AG04450 (cell line): ENCODE measurements around the gene STXBP5. TPM values are rescaled to one million over a fixed set of nuclear protein-coding genes. Genes with fewer than 3 reads are reported as not detected.

Experiments used
- CTCF ChIA-PET: fragments of 300-600, 350-600 bp; formaldehyde crosslinking; extraction: SDS; loops from one replicate; lab custom pipeline; 2022; ENCODE audit warnings: antibody characterized with exemption, inconsistent platforms; lab: Charles Lee
- POLR2A ChIA-PET: fragments of 350-600 bp; formaldehyde crosslinking; extraction: SDS; loops from one replicate; lab custom pipeline; 2021; ENCODE audit warnings: antibody characterized with exemption, inconsistent platforms; lab: Yijun Ruan, JAX
- DNase-seq: peaks from one replicate; pipeline ENCODE4 v3.0.0-alpha.2; 2011; ENCODE audit warnings: low read depth, low spot score
- H3K27ac ChIP-seq: one replicate; pipeline ENCODE4 v1.5.1; 2012; ENCODE audit warnings: low read depth, low read length, control low read depth
- H3K27me3 ChIP-seq: one replicate; pipeline ENCODE4 v1.6.0; 2012; ENCODE audit warnings: low read length; ENCODE audit not compliant: control insufficient read depth, insufficient read depth
- H3K4me3 ChIP-seq: 2 replicates; pipeline ENCODE4 v1.5.1; 2011; ENCODE audit warnings: mild to moderate bottlenecking, low read depth, low read length, control low read depth
- H3K9me3 ChIP-seq: 2 replicates; pipeline ENCODE4 v1.5.1; 2012; ENCODE audit warnings: low read length; ENCODE audit not compliant: control insufficient read depth, insufficient read depth
- polyA plus RNA-seq: library from polyadenylated mRNA; depleted of rRNA; stranded (reverse); fragments of >200 nt; gene quantifications from 2 replicates; pipeline ENCODE4 v1.2.3, GENCODE V29; 2011
- TF ChIP-seq, protein P1 (sequence below): IDR thresholded peaks from 2 replicates; pipeline ENCODE4 v1.5.1; 2011; ENCODE audit warnings: low read depth, low read length, control low read depth, inconsistent platforms

STXBP5 gene
- polyA plus RNA-seq, 1 experiment = 40.0 TPM

DNA sequence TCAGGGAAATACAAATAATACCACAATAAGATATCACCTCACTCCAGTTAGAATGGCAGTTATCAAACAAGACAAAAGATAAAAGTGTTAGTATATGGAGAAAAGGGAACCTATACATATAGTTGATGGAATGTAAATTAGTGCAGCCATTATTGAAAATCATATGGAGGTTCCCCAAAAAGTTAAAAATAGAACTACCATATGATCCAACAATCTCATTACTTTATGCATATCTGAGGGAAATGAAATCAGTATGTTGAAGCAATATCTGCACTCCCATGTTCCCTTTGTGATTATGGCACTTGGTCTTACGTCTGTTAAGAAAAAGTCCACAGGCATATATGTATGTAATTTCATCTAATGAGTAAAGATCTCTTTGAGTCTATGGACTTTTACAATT is 96.9 kb downstream of the STXBP5 start:
- no peak overlapping the region for H3K27ac ChIP-seq
- no peaks in the 10 kb centered on the region for H3K27me3 ChIP-seq
- no peak overlapping the region for H3K4me3 ChIP-seq
- TF ChIP-seq, protein P1, sequence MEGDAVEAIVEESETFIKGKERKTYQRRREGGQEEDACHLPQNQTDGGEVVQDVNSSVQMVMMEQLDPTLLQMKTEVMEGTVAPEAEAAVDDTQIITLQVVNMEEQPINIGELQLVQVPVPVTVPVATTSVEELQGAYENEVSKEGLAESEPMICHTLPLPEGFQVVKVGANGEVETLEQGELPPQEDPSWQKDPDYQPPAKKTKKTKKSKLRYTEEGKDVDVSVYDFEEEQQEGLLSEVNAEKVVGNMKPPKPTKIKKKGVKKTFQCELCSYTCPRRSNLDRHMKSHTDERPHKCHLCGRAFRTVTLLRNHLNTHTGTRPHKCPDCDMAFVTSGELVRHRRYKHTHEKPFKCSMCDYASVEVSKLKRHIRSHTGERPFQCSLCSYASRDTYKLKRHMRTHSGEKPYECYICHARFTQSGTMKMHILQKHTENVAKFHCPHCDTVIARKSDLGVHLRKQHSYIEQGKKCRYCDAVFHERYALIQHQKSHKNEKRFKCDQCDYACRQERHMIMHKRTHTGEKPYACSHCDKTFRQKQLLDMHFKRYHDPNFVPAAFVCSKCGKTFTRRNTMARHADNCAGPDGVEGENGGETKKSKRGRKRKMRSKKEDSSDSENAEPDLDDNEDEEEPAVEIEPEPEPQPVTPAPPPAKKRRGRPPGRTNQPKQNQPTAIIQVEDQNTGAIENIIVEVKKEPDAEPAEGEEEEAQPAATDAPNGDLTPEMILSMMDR = no peak
- no peak for DNase-seq
- CTCF ChIA-PET = no interaction called here
- POLR2A ChIA-PET = no interaction called here
- H3K9me3 ChIP-seq = peaks cover 5% of the 10 kb centered on the region; the same call in 1 of the 2 replicates

DNA sequence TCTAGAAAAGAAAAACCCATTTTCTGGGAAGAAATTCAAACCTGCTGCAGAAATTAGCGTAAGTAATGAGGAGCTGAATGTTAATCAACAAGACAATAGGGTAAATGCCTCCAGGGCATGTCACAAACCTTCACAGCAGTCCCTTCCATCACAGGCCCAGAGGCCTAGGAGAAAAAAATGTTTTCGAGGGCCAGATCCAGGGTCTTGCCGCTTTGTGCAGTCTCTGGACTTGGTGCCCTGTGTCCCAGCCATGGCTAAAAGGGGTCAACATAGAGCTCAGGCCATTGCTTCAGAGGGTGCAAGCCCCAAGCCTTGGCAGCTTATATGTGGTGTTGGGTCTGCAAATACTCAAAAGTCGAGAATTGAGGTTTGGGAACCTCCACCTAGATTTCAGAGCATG is 99.8 kb downstream of the STXBP5 start:
- ChIA-PET POLR2A (no interaction called here), CTCF (no interaction called here)
- no peak for DNase-seq
- no peak overlapping the region for H3K27ac ChIP-seq
- TF ChIP-seq, protein P1 = no peak
- 0 out of 2 replicates have a peak, but pooled peaks cover 4% of the 10 kb centered on the region for H3K9me3 ChIP-seq
- H3K27me3 ChIP-seq = no peaks in the 10 kb centered on the region
- no peak overlapping the region for H3K4me3 ChIP-seq

DNA sequence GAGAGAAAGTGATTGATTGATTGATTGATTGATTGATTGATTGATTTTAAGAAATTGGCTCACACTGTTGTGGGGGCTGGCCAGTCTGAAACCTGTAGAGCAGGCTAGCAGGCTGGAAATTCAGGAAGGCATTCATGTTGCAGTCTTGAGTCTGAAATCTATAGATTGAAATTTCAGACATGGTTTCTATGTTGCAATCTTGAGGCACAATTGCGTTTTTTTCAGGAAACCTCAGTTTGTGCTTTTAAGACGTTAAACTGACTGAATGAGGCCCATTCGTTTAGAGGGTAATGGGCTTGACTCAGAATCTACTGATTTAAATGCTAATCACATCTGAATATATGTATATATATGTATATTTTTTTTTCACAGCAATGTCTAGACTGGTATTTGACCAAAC is 106.3 kb downstream of the STXBP5 start:
- POLR2A ChIA-PET = interaction anchor here (0.6 kb wide), 1 partner anchor 399 kb away, joined by 5 read pairs; no protein-coding TSS in a partner anchor

DNA sequence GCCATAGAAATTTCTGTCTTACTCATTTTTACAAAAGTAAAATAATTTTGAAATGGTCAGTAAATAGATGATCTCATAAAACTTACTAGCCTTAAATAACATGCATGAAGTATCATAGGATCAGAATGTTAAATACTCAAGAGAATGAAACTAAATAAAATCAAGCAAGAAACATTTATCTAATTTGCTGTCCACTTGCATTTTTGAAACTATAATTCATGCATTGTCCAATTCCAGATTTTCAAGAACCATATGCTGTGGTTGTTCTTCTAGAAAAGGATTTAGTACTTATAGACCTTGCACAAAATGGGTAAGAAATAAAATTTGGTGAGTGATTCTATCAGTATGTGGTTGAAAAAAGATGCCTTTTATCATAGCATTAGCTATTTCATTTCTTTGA is 107.0 kb downstream of the STXBP5 start:
- Histone ChIP-seq H3K4me3 (no peak overlapping the region), H3K9me3 (no peaks in the 10 kb centered on the region), H3K27me3 (no peaks in the 10 kb centered on the region), H3K27ac (no peak overlapping the region)
- TF ChIP-seq, protein P1 = no peak
- CTCF ChIA-PET = interaction anchor here (0.6 kb wide), 1 partner anchor 63 kb away, joined by 3 read pairs; no protein-coding TSS in a partner anchor
- no peak for DNase-seq
- POLR2A ChIA-PET = no interaction called here

More for the DNA sequence above, 106.3 kb downstream of the STXBP5 start:
- H3K27ac ChIP-seq = no peak overlapping the region
- H3K4me3 ChIP-seq = no peak overlapping the region
- no peak for DNase-seq
- no peaks in the 10 kb centered on the region for H3K9me3 ChIP-seq
- no peaks in the 10 kb centered on the region for H3K27me3 ChIP-seq
- TF ChIP-seq, protein P1 = no peak
- CTCF ChIA-PET = no interaction called here

DNA sequence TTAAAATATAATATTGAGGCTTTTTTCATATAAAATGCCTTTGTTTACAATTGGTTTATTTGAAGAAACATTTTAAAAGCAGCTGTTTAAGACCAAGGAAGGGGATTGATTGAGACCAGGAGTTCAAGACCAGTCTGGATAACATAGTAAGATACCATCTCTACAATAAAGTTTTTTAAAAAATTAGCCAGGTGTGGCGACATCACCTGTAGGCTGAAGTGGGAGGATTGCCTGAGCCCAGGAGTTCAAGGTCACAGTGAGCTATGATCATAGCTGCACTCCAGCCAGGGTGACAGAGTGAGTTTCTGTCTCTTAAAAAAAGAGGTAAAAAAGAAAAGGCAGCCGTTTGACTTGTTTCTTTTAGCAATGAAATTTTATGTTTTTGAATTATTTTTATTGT is 117.0 kb downstream of the STXBP5 start:
- H3K27me3 ChIP-seq = no peaks in the 10 kb centered on the region
- TF ChIP-seq, protein P1 = no peak
- no peak overlapping the region for H3K27ac ChIP-seq
- no peak for DNase-seq
- ChIA-PET CTCF (interaction anchor here (1.0 kb wide), 1 partner anchor 463 kb away, joined by 3 read pairs; no protein-coding TSS in a partner anchor), POLR2A (no interaction called here)
- H3K9me3 ChIP-seq = no peaks in the 10 kb centered on the region
- no peak overlapping the region for H3K4me3 ChIP-seq
